ENCODE measurements around the gene NRXN2.

NRXN2 gene

DNA sequence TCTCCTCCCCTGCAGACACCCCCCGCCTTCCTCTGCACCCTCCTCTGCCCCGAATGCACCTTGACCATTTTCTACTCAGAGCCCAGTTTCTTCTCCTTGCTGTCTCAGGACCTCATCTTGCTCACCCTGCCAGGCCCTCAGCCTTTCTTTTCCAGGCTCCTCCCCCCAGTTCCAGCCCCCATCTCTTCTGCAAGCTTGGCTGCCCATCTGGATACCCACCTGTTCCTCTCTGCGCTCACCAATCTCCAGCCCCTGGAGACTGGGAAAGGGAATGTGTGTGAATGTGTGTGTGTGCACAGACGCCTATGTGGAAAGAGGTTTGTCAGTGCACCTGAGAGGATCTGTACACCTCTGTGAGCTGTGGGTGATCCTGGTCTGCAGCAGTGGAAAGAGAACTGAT, 95.6 kb downstream of the NRXN2 start:
- DNase-seq (ENCODE audit: low read depth) = no peak

DNA sequence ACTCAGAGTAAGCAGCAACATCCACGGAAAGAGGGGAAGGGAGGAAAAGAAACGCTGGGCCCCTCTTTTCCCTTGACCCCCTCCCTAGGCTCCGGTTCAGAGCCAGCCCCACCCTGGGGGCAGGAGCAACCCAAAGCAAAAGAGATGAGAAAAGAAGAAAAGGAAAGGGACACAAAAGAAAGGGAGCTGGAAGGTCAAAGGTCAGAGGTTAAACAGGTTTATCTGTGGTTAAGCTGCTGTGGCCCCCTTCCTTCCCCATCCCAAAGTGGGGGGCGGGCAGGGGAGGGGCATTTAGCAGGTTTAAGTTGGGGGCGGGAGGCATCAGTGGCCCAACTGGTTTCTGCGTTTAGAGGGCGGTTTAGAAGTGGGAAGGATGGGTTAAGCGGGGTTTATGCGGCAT, 96.4 kb downstream of the NRXN2 start:
- DNase-seq (ENCODE audit: low read depth) = no peak

DNA sequence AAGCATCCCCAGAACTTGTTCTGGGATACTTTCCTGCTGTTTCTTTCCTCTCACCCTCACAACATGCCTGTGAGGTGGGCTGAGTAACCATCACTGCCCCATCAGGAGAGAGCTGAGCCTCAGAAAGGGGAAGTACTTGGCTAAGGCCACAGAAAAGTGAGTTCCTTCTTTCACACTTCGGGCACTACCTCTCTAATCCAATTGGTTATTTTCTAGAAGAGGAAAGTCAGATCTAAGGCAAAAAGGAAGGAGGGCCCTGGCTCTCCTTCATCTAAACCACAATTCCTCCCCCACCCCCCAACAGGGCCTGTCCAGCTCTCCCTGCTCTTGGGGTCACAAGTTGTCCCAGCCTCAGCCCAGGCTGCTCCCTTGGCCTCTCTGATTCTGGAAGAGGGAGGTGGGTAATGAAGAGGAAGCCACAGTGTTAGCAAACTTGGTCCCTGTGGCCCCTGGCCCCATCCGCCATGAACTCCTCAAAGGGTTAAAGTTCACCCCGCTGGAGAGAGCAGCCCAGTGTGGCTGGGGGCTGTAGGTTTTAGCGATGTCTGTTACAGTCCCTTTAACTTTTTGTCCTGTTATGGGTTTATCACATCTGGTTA, 98.0 kb downstream of the NRXN2 start:
- DNase-seq (ENCODE audit: low read depth) = no peak

DNA sequence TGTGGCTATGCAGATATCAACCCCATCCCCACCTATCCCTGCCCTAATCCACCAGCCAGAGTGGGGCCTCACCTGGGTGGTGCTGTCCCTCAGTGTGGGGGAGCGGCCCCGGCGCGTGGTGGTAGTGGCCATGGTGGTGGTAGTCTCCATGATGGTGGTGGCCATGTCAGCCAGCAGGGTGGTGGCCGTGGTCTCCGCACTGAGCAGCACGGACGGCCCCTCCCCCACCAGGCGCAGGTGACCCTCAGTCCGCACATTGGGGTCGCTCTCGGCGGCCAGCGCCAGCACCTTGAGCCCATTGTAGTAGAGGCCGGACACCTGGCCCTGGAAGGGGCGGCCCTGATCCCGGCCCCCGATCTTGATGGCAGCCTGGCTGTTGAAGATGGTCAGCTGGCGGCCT, 100.3 kb downstream of the NRXN2 start:
- DNase-seq (ENCODE audit: low read depth) = no peak

DNA sequence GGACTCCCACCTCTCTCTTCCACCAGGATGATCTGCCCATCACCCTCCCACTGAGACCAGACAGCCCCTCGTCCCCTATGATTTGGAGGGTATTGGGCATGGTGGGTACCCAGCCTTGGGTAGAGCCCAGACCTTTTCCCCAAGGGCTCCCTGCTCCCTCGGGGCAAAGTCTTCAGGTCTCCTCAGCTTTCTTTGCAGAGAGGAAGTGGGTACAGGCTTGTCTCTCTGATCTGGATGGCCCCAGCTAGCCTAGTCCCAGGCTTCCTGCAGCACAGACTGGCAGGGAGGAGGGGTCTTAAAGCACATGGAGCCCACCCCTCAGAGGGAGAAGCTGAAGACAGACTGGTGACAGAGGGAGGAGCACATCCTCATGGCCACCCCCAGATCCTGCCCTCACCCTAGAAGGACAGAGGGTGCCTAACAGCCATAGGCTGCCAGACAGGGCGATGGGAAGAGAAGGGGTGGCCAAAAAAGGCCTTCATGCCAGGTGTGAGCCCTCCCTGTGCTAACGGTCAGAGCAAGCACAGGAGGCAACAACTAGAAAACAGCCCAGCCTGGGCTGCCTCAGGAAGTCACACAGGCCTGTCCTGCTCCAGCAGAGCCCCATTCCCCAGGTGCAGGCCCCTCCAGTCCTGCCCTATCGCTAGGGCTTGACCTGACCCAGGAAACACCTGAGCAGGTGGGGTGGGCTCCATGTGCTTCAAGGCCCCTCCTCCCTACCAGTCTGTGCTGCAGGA, 101.5 kb downstream of the NRXN2 start:
- DNase-seq (ENCODE audit: low read depth) = no peak

DNA sequence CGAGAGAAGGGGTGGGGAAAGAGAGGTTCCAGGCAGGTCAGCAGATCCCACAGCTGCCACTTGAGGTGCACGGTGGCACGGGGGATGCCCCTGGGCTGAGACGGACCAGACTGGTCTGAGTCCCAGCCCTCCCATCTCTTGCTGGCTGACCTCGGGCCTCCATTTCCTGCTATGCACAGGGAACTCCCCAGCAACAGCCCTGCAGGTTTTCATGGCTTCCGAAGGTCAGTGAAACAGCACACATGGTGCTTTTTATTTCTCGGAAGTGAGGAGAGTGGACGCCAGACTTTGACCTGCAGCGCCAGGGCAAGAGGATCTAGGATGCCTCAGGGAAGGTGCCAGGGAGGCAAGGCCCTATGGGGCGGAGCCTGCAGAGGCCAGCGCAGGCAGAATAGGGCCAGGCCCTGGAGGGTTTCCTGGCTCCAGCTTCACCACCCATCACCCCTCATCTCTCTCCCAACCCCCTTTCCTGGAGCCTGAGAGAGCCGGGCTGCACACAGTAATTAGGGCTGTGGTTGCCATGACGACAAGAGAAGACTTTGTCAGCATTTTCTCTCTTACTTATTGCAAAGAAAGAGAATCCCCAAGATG, 102.5 kb downstream of the NRXN2 start:
- no peak for DNase-seq (ENCODE audit: low read depth)

DNA sequence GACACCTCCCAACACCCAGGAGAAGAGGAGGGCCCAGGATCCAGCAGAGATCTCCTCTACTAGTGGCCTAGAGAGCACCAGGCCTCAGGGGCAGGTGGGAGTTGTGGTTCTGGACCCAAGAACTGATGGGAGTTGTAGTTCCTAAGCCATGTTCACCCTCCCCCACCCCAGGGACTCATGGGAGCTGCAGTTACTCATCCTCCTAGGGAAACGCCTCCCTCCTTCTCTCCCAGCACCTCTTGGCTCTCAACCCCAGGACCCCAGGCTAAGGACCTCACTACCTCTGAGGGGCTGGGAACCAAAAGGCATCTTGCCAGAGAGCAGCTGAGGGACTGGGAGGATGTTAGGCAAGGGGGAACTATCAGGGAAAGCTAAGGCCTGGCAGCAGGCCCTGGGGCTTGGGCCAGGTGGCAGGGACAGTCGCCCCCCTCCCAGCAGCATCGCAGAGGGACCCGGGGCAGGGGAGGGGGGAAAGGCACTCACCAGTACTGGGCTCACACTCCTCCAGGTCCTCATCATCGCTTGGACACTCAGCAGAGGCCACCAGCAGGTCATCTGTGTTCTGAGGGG, 103.1 kb downstream of the NRXN2 start:
- no peak for DNase-seq (ENCODE audit: low read depth)

DNA sequence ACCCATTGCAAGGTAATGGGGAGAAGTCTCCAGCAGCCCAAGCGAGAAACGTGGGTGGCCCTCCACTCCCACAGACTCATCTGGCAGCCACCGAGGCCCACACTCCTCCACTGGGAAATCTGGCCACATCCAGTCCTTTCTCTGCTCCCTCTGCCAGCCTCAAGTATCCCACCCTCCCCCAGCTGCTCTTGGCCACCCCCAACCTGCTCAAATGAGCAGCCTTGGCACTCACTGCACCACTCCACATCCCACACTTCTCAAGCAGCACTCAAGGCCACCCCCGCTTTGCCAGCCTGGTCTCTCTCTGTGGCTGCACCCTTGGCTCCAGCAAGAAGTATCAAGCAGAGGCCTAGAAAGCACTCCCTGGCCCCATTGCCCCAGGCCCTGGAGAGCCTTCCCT, 103.8 kb downstream of the NRXN2 start:
- no peak for DNase-seq (ENCODE audit: low read depth)

DNA sequence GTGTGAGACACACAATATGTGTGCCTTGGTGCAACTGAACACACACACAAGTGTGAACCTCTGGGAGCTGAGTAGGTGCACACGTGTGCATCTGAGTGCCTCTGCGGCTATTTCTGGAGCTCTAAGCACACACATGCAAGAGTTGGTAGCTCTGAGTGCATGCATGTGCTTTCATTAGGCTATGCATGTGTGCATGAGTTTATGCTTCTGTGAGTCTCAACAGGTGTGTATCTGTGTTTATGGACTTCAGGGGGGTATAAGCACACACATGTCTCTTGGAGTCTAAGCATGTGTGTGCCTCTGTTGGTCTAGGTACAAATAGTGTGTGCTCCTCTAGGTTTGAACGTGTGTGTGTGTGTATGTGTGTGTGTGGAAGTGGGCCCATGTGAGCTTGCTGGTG, 106.2 kb downstream of the NRXN2 start:
- DNase-seq (ENCODE audit: low read depth) = no peak

DNA sequence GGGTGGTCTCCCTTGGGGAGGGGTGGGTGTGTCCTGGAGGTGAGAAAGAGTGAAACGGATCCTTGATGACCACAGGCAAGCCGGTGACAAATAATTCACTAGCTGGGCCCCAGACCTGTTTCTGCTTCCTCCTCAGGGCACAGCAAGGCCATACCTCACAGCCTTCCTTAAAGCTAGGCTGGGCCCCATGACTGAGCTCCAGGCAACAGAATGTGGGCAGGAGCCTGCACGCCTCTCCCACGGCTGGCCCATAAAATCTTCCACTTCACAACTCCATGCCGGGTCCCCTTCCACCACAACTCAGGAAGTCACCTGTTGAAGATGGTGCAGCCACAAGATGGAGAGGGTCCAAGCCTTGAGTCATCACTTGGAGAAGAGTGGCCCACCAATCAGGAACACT, 108.1 kb downstream of the NRXN2 start:
- no peak for DNase-seq (ENCODE audit: low read depth)

DNA sequence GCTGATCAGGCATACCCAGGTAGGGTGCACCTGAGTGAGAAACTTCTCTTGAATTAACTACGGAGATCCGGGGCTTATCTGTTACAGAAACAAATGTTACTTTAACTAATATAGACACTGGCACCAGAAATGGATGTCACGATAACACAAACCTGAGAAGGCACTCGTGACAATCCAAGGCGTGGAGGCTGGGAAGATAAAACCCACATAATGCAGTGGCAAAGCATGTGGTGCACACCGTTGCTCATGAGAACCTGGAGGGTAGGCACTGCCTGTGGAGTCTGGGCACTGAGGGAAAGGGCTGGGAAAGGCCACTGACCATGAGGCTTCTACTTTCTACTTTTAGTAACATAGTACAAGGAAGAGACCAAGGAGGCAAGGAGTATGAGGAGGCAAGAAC, 109.3 kb downstream of the NRXN2 start:
- no peak for DNase-seq (ENCODE audit: low read depth)

DNA sequence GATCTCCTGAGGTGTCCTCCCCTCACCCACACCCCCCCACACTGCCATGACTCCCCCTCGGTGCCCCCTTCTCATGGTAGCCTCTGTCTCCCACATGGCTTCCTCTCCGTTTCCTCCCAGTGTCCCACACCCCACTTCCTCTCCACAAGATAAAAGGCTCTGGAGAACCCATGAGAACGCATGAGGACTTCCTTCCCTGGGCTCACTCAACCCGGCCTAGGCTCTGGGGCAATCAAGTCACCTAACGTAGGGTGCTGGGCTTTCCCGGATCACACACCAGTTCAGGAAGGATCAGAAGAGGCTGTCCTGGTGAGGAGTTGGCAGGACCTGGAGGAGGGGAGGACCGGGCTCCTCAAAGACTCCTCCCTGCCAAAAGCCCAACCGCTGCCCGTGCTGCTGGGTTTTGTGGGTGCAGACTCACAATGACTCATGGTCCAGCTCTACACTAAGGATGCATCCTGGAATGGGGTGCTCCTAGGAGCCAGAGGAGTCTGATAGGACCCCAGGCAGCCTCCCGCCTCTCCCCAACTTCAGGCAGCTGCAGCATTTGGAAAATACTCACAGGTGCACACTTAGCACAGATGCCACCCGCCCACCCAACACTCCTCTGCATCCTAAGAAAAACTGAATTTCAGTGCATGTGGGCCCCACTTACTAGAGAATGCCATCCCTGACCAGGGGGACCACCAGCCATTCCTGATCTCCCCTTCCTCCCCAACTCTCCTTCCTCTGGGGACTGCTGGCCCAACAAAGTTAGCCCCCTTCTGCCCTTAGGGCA, 110.9 kb downstream of the NRXN2 start:
- DNase-seq (ENCODE audit: low read depth) = no peak

DNA sequence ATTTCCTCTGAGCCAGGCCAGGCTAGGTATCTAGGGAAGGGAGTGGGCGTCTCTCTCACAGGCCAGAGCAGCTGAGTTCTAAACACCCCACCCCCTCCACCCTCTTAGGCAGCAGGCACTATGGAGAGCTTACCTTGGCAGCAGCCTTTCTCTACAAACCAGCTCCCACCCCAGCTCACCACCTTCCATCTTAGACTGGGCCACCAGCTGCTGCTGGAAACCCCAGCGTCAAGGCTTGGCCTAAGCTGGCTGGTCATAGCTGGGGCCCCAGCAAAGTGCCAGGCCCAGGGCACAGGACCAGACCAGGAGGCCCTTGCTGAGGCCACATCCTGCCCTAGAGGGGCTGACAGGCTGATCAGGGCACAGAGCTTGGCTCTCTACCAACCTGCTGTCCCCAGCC, 111.8 kb downstream of the NRXN2 start:
- DNase-seq (ENCODE audit: low read depth) = no peak

DNA sequence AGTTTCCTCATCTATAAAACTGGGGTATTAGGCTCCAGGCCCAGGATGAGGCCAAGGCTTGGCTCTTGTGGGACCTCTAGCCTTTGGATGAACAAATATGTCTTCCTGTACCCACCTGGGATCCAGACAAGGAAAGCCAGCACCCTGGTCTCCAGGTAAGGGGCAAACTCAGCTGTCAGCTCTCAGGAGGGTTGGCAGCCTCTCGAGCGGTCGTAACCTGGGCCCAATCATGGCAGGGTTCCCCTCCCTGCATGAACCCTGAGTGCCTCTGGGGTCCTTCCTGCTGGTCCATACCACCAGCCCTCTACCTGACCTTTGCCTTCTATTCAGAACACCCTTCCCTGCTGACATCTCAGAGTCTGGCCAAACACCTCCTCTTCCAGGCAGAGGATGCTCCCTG, 112.4 kb downstream of the NRXN2 start:
- no peak for DNase-seq (ENCODE audit: low read depth)

DNA sequence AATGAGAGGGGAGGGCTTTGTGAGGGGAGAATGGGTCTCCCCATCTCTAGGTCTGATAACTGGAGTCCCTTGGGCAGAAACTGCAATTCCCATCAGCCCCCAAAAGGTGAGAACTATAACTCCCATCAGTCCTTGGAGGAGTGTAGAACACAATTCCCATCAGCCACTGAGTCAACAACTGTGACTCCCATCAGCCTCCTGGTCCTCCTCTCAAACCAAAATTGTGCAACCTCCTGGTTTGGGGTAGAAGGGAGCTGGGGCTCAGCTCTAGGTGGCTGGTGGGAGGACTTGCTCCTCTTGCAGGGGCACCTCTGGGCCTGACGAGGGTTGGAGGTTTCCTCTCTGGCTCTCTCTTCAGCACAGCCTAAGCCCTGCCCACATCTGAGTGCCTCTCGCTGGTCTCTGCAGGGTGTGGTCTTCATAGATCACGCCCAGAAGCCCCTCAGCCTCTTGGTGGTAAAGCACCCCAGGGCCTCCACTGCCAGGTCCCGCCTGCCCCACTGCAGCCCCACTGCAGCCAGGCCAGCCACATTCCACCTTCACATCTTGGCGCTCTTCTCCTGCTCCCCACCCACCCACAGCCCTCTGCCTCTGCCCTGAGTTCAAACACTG, 113.5 kb downstream of the NRXN2 start:
- no peak for DNase-seq (ENCODE audit: low read depth)

DNA sequence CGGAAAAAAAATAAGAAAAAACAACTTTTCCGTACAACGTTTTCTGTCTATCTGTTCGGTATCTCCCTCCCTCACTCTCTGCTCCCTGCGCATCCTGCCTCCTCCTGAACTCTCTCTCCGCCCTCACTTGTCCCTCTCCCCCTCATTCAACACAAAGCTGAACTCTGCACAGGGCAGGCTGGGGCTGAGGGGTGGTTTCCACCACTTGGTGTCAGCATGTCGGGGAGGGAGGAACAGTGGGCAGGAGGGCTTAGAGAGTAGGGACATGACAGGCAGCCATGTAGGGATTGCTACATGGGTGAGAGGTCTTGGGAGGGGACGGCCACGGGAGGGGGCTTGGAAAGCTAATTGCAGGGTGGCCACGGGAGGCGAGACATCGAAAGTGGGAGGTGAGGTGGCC, 114.4 kb downstream of the NRXN2 start:
- no peak for DNase-seq (ENCODE audit: low read depth)

DNA sequence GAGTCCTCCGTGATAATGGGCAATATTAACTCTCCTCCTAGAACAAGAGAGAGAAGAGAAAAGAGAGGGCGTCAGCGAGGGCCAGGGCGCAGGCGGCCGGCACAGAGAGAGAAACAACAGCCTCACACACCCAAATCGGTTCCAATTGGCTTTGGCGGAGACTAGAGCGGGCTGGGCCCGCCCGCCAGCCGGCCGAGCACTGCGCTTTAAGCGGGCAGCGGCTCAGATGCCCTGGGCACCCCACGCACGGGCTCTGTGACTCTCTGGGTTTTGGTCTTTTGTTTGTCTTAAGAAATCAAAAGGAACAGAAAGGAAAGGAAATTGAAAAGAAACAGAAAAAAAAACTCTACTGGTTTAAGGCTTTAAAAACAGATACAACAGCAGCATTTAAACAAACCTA, 115.0 kb downstream of the NRXN2 start:
- no peak for DNase-seq (ENCODE audit: low read depth)

DNA sequence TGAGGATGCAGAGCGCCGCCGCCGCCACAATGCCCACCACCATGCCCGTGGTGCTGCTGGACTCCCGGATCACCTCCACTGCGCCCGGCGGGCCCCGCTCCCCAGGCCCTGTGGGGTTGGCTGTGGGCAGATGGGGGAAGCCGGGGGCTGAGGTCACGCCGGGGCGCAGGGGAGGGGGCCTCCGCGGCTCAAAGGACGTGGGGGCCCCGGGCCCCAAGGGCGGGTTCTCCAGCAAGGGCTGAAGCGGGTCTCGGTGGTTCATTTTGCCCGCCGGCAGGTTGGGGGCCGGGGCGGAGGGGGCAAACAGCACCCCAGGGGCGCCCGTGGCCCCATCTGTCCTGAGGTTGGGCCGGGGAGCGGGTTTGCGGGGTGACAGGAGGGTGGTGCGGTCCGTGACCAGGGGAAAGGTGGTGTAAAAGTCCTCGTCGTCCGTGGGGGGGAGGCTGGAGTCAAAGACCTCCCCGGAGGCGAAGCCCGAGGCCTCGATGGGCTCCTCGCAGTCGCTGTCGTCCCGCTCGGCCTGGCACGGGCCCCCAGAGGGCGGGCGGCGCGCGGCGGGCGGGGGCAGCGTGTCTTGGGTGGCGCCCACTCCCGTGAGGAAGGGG, 115.5 kb downstream of the NRXN2 start:
- no peak for DNase-seq (ENCODE audit: low read depth)

DNA sequence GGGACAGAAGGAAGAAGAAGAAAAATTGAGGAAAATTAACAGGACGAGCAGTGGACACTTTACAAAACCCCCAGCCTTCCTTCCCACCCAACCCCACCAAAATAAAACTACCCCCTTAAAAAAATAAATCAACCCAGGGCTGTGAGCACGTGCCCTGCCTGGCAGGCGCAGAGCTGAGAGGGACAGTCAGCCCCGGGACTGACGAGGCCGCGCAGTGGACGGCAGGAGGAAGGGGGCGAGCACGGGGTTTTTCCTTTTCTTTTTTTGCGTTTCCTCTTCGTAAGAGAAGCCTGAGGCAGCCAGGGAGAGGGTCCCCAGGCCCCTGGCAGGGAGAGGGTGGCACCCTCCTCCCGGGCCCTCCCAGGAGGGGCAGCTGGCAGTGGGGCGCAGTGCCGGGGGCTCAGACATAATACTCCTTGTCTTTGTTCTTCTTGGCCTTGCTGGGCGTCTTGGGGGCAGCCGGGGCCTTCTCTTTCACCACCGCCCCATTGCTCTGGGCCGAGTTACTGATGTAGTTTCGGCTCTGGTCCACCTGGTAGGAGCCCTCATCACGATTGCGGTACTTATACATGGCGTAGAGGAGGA, 116.1 kb downstream of the NRXN2 start:
- DNase-seq (ENCODE audit: low read depth) = no peak

DNA sequence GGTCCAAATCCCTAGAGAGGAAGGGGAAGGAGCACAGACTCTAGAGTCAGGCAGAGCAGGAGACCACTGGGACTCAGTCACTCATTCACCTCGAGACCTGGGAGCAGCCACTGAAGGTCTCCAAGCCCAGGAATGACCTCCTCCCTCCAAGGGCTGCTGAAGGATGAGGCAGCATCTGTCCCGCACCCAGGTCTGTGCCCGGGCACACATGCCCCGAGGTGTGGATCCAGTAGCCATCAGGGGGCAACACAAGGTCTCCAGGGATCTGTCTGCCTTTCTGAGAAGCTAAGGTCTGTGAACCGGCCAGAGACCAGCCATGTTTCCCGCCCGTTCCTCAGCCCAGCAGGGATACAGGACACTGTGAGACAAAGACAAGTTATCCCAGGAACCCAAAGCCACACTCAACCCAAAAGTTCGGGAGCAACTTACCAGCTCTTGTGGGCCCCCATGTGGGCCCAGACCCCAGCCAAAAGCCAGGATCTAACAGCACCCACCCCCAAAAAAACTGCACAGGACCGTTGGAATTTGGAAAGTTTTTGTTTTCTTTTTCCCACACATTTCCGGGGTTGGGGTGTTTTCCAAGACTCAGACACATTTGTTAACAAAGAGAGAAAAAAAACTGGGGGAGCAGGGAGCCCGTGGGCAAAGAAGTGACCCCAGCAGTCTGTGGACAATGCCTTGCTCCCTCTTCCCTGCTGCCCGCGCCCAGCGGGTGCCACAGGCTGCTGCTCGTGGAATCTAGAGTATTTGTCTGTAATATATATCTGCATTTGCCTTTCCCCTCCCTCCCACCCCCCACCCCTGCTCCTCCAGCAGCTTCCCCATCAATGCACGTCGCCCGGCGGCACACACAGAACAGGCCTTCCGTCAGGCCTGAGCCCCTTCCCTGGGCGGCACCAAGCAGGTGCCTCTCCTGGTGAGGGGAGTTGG, 117.1 kb downstream of the NRXN2 start:
- no peak for DNase-seq (ENCODE audit: low read depth)

DNA sequence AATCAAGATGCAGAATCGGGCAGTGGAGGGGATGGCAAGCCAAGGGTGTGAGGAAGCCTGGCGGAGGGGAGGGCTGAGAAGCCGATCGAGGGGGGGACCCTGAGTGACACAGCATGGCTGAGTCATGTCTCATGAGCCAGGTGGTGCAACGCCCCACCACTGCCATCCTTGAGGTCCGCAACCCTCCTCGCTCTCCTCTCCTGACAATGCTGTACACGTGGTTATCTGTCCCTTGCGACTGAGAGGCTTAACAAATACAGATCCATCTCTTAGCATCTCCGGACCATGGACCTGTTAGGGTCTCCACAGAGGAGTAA, 117.8 kb downstream of the NRXN2 start:
- DNase-seq (ENCODE audit: low read depth) = no peak
